NB4 (cell line): ENCODE measurements around the gene CD24.

ENCODE experiments used
- MYC ChIP-seq: IDR thresholded peaks from 2 replicates; pipeline ENCODE4 v1.6.1; 2011; ENCODE audit warnings: low read depth, low read length
- TF ChIP-seq, protein P1 (sequence below): IDR thresholded peaks from one replicate; pipeline ENCODE4 v1.5.1; 2012; ENCODE audit warnings: low read depth, low read length

DNA sequence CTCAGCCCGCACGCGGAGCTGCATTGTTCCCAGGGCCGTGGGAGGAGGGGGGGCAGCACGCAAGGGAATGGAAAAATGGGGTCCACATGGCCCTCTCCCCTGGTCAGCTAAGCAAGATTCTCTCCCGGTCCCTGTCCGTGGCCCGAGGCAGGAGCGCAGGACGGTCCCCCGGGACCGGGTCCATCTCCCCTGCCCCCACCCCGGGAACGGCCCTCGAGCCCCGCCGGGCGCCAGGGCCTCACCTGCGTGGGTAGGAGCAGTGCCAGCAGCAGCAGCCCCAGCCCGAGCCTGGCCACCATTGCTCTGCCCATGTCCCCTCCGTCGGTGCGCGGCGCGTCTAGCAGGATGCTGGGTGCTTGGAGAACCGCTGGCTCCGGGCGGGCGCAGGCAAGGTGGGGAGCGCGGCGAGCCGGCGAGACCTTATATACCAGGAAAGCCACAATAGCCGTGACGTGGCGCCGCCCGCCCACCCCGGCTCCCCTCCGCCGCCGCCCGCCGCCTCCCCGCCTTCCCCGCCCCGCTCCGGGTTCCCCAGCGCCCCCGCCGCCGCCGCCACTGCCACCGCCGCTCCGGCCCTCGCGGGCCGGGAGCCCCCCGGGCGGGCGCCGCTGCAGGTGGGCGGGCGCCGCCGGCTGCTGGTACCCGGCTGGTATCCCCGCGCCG is at the start of gene CD24:
- TF ChIP-seq, protein P1, sequence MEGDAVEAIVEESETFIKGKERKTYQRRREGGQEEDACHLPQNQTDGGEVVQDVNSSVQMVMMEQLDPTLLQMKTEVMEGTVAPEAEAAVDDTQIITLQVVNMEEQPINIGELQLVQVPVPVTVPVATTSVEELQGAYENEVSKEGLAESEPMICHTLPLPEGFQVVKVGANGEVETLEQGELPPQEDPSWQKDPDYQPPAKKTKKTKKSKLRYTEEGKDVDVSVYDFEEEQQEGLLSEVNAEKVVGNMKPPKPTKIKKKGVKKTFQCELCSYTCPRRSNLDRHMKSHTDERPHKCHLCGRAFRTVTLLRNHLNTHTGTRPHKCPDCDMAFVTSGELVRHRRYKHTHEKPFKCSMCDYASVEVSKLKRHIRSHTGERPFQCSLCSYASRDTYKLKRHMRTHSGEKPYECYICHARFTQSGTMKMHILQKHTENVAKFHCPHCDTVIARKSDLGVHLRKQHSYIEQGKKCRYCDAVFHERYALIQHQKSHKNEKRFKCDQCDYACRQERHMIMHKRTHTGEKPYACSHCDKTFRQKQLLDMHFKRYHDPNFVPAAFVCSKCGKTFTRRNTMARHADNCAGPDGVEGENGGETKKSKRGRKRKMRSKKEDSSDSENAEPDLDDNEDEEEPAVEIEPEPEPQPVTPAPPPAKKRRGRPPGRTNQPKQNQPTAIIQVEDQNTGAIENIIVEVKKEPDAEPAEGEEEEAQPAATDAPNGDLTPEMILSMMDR, result no peak
- TF ChIP-seq MYC, result no peak
